ENCODE measurements around the gene MC3R. TPM values are rescaled to one million over a fixed set of nuclear protein-coding genes. Genes with fewer than 3 reads are reported as not detected.

Gene MC3R
- total RNA-seq, 1 donor: not detected

- Histone ChIP-seq H3K4me3 (ENCODE audit: insufficient read depth, low read length) (no peak overlapping the region), H3K36me3 (ENCODE audit: insufficient read depth, low read length) (no peaks in the 10 kb centered on the region), H2AFZ (ENCODE audit: low read length) (no peak overlapping the region), H3K79me2 (ENCODE audit: insufficient read depth, low read length) (no peaks in the 10 kb centered on the region), H3K4me2 (ENCODE audit: insufficient read depth, low read length) (no peak overlapping the region), H3K4me1 (ENCODE audit: insufficient read depth, low read length) (no peaks in the 10 kb centered on the region), H3K27me3 (ENCODE audit: insufficient read depth, low read length) (no peaks in the 10 kb centered on the region), H3K27ac (ENCODE audit: low read depth, low read length) (no peak overlapping the region), H4K20me1 (ENCODE audit: insufficient read depth, low read length) (no peaks in the 10 kb centered on the region), H3K9me3 (ENCODE audit: low read depth, low read length) (no peaks in the 10 kb centered on the region)
- TF ChIP-seq, protein P1, sequence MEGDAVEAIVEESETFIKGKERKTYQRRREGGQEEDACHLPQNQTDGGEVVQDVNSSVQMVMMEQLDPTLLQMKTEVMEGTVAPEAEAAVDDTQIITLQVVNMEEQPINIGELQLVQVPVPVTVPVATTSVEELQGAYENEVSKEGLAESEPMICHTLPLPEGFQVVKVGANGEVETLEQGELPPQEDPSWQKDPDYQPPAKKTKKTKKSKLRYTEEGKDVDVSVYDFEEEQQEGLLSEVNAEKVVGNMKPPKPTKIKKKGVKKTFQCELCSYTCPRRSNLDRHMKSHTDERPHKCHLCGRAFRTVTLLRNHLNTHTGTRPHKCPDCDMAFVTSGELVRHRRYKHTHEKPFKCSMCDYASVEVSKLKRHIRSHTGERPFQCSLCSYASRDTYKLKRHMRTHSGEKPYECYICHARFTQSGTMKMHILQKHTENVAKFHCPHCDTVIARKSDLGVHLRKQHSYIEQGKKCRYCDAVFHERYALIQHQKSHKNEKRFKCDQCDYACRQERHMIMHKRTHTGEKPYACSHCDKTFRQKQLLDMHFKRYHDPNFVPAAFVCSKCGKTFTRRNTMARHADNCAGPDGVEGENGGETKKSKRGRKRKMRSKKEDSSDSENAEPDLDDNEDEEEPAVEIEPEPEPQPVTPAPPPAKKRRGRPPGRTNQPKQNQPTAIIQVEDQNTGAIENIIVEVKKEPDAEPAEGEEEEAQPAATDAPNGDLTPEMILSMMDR (IDR thresholded peaks at IDR 0.05; ENCODE audit: extremely low read depth, low read depth, low read length): no peak
- no peak for DNase-seq (ENCODE audit: insufficient read length, low spot score, missing footprints)
Measured at GRCh38 chr20:56299362-56299761, 50.8 kb downstream of the MC3R start.

Small RNA genes lying within 50 kb of the gene (small RNA-seq; reads per million reads assigned to genes)
- not detected for gene RNA5SP487

Other genes starting within 250 kb of the MC3R start
- under 0.01 TPM in 1 of 2 replicates, not detected in the other for gene CBLN4, start 243.2 kb upstream of the MC3R start, total RNA-seq
- gene FAM210B, start 110.2 kb downstream of the MC3R start, total RNA-seq: 69.5 and 89.6 TPM in 2 replicates
- 4.7 and 8.0 TPM in 2 replicates for gene AURKA, start 143.5 kb downstream of the MC3R start, total RNA-seq
- gene CSTF1, start 143.9 kb downstream of the MC3R start, total RNA-seq: 25.0 and 26.8 TPM in 2 replicates
- gene CASS4, start 163.5 kb downstream of the MC3R start, total RNA-seq: under 0.01 TPM in 2 replicates
- gene RTF2, start 219.9 kb downstream of the MC3R start, total RNA-seq: 69.1 and 69.8 TPM in 2 replicates

Data from osteoblast (primary cell).